ENCODE data around the gene PKNOX1. TPM values are rescaled to one million over a fixed set of nuclear protein-coding genes. Genes with fewer than 3 reads are reported as not detected.

The PKNOX1 gene, protein sequence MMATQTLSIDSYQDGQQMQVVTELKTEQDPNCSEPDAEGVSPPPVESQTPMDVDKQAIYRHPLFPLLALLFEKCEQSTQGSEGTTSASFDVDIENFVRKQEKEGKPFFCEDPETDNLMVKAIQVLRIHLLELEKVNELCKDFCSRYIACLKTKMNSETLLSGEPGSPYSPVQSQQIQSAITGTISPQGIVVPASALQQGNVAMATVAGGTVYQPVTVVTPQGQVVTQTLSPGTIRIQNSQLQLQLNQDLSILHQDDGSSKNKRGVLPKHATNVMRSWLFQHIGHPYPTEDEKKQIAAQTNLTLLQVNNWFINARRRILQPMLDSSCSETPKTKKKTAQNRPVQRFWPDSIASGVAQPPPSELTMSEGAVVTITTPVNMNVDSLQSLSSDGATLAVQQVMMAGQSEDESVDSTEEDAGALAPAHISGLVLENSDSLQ
- 19.3 and 22.7 TPM in 2 replicates for total RNA-seq (2014; rRNA removed; shearing (Covaris generic))

GRCh38 chr21:42973991-42974831 lies at the start of gene PKNOX1:
PKNOX1 (plus strand) TSS chr21:42974562; CDS start chr21:43004382, 29,820 bp downstream.

DNA sequence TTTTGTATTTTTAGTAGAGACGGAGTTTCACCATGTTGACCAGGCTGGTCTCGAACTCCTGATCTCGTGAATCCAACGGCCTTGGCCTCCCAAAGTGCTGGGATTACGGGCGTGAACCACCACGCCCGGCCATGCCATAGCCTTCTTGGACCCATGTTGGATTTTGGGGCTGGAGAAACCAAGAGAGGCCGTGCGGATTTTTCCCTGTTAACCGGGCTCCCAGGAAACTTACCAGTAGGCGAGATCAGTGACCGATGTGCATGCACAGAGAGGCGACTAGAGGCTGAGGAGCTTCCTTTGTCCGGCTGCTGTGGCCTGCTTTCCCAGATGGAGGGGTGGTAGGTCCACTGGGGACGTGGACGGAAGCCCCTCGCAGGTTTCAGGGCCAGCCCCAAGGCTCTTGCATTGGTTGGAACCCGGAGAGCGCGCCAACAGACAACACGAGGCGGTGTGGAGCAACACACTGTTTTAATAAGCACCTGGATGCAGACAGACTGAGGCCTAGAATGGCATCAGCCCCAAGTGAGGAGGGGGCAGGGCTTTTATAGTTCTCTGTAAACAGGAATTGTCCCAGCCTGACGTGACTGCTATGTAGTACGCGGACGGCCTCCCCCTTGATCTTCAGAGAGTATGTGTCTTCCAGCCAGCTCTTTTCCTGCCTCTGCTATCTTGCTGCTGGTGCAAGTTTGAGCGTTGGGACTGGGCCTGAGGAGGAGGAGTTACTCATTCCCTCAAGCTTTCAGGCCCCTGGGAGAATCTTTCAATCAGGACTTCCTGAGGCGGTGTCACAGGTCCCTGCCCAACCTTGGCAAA lies 49.0 kb upstream of the PKNOX1 start, which contains the start of gene ERVH48-1:
Gene ERVH48-1, minus strand, starts transcription at position 517 of the 813 bp plus-strand sequence. CDS start 6,624 bp downstream, outside the sequence.

DNA sequence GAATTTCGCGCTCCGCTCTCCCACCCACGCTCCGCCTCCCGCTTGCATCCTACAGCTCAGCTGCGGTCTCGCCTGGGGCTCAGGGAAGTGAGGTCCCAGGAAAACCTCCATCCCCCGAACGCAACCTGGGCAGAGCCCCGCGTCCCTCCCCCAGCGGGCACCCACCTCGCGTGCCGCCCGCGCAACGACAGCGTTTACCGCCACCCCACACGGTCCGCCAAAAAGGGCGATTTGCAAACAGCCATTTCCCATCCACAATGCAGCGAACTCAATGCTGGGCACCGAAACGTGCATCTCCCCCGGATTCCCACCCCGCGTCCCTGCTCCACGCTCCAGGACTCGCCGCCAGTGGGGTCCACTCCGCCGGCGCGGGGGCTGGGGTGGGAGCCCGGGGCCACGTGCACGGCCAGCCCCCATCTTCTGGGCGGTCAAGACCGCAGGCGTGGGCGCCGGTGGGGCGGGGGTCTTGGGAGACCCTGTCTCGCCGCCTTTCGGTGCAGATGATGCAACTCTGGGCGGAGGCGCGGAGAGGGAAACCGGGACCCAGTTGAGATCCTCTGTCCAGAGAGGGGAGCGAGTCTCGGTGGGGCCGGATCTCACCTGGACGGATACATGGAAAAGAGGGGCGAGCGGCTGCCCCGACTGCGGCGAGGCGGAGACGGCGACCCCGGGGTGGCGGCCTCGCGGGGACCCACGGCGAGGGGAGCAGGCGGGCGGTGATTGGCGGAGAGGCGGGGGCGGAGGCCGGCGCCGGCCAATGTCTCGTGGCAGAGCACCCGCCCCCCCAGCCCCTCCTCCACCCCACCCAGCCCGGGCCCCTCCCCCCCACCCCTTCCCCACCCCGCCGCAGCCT lies 101.0 kb downstream of the PKNOX1 start, which contains the start of gene CBS:
Gene CBS, minus strand, starts transcription at position 666 of the 853 bp plus-strand sequence. CDS start 3,642 bp downstream, outside the sequence.

Small RNA genes within 50 kb of the gene (small RNA-seq; reads per million reads assigned to genes)
- gene MIR5692B: not detected

Other genes starting within 250 kb of the PKNOX1 start
- gene WDR4, start 95.0 kb upstream of the PKNOX1 start, total RNA-seq (2014; rRNA removed; shearing (Covaris generic)): 18.8 and 20.2 TPM in 2 replicates
- 39.3 and 41.5 TPM in 2 replicates for gene NDUFV3, start 81.3 kb upstream of the PKNOX1 start, total RNA-seq (2014; rRNA removed; shearing (Covaris generic))
- not detected in 2 replicates for gene ERVH48-1, start 48.9 kb upstream of the PKNOX1 start, total RNA-seq (2014; rRNA removed; shearing (Covaris generic))
- 56.7 and 60.5 TPM in 2 replicates for gene CBS, start 101.3 kb downstream of the PKNOX1 start, total RNA-seq (2014; rRNA removed; shearing (Covaris generic))
- 23.3 and 23.9 TPM in 2 replicates for gene U2AF1, start 133.0 kb downstream of the PKNOX1 start, total RNA-seq (2014; rRNA removed; shearing (Covaris generic))
- not detected in 2 replicates for gene CRYAA, start 194.4 kb downstream of the PKNOX1 start, total RNA-seq (2014; rRNA removed; shearing (Covaris generic))

All from A375 (cell line).